ENCODE measurements around the gene SLC16A13.
"Not testable (repeated sequence)": the region's sequence is repeated elsewhere in the genome, so short reads cannot be mapped to it uniquely, and the experiment has no call there.

Gene SLC16A13

DNA sequence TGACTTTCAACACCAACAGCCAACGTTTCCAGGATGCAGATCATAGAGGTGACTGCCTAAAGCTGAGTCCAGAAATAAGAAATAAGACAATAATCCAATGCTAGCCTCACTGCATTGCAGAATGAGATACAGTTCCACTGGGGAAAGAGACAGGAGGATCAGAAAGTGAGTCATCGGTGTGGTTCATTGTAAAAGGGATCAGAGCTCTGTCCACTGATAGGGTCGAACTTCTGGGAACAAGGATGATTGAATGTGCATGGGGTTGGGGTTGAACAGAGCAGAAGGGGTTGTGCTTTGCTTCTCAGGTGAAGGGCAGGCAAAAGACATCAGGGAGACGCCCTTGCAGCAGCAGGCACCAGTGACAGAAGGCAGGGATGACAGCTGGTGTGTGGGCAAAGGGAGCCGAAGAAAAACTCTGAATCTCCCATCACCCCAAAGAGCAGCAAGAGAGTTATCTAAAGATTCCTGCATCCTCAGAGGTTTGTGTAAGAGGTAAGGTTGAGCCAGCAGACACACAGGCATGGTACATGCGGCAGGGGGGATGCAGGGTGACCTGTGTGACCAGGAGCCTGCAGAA lies 27.8 kb downstream of the SLC16A13 start:
- peak; percentile 42 for DNase-seq (ENCODE audit: low read depth)

DNA sequence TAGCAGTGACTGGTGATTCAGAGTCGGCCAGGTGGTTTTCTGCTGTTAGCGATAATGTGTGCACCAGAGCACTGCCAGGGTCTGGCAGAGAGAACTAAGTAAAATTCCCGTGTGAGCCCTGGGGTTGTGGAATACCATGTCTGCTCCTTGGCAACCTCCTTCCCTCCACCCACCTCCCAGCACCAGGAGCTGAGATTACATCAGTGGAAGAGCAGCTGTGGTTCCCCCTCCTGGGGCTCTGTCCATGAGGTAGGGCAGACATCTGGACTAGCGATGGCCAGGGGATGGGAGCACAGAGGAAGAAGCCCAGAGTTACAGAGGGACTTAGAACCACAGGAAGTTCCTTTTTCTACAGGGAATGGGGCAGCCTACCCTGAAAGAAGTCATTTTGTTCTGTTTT lies 28.4 kb downstream of the SLC16A13 start:
- no peak for DNase-seq (ENCODE audit: low read depth)

DNA sequence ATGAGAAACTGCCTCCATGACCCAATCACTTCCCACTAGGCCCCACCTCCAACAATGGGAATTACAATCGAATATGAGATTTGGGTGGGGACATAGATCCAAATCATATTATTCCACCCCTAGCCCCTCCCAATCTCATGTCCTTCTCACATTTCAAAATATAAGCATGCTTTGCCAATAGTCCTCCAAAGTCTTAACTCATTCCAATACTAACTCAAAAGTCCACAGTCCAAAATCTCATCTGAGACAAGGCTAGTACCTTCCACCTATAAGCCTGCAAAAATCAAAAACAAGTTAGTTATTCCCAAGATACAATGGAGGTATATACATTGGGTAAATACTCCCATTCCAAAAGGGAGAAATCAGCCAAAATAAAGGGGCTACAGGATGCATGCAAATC lies 31.4 kb downstream of the SLC16A13 start:
- no peak for DNase-seq (ENCODE audit: low read depth)

DNA sequence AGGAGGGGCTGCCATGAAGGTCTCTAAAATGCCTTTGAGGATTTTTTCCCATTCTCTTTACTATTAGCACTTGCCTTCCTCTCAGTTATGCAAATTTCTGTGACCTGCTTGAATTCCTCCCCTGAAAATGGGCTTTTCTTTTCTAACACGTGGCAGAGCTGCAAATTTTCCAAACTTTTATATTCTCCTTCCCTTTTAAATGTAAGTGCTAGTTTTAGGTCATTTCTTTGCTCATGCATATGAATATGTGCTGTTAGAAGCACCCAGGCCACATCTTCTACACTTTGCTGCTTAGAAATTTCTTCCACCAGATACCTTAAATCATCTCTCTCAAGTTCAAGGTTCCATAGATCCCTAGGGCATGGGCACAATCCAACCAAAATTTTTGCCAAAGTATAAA lies 32.5 kb downstream of the SLC16A13 start:
- DNase-seq (ENCODE audit: low read depth) = no peak

DNA sequence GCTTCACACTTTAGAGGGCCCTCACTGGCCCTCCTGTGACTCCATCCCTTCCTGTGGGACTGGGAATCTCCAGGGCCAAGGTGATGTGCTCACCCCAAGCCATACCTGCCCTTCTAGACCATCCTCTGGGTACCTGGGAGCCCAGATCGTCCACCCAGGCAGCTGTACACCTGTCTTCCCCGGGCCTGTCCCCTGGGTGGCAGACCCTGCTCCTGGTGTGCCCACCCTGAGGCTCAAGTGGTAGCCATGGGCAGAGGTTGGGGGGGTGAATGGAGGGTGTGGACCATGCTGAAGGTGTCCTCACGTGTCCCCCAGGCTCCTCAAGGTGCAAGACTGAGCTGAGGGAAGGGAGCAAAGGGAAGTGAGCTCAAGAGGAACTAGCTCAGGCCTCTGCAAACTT lies 34.9 kb downstream of the SLC16A13 start:
- DNase-seq (ENCODE audit: low read depth) = no peak

DNA sequence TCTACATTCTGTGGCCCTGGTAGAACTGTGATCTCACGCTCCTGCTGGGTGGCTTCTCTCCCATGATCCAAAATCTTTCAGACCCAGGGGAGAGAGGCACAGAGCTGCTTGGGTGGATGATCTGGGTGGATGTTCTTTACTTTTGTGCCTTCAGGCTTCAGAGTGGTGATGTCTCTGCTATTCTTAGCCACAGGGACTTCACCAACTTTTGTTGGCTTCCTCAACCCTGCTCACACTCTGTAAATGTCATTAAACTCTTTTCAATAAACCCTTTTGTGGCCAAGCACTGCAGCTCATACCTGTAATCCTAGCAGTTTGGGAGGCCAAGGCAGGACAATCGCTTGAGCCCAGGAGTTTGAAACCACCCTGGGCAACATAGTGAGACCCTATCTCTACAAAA lies 36.6 kb downstream of the SLC16A13 start:
- no peak for DNase-seq (ENCODE audit: low read depth)

DNA sequence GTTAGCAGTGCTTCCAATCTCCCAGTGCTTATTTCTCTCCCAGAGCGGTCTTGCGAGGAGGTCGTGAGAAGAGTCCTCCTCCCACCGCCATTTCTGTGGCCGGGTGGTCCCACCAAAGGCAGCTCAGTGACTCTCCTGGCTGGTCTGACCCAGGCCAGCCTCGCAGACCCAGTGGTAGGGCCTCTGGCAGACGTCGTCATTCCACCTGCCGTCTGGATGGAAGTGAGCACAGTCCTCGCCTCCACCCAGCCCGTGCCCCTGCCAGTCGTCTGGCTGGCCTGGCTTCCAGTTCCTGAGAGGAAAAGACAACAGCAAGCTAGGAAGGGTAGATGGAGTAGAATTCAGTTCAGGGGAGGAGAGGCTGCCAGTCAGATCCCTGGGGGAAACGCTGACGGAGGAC lies 39.1 kb downstream of the SLC16A13 start:
- DNase-seq (ENCODE audit: low read depth) = no peak

DNA sequence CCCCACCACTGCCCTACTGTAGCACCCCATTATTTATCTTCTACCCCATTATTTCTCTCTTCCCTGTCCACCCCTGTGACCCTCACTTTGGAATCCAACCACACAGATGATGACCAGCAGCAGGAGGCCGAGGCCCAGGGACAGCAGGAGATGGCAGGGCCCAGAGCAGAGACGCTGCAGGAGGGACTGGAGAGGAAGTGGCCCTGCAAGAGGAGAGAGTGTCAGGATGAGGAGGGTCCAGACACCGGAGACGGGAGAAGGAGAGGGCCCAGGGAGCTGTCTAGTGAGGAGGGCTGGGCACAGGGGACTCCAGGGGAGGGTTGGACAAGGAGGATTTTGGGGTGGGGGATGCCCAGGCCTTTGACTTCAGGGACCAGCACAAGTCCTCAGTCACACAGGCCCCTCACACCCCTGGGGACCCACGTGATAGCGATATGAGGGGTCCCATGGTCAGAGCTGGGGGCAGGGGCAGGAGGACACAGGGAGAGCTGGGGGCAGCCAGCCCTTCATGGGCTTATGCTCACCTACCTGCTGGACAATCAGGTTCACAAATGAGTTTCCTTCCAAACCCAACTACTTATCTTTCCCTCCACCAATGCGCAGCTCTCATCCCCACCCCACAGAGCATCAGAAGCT lies 42.2 kb downstream of the SLC16A13 start:
- DNase-seq (ENCODE audit: low read depth) = no peak

DNA sequence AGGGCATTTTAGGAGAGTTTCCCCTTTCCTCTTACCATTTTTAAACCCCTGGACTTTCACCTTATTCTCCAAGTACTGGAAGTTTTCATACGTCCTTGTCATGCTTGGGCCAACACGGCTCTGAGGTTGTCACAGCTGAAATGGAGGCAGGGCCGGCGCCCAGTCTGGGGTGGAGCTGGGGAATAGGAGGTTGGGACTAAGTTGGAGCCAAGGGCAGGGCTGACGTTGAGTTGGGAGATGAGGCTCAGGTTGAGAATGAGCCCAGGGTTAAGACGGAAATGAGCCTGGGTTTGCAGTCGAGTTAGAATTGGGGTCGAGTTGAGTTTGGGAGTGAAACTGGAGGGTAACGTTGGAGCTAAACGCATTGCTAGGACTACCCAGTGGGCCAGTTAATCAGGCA lies 42.9 kb downstream of the SLC16A13 start:
- DNase-seq (ENCODE audit: low read depth) = no peak

DNA sequence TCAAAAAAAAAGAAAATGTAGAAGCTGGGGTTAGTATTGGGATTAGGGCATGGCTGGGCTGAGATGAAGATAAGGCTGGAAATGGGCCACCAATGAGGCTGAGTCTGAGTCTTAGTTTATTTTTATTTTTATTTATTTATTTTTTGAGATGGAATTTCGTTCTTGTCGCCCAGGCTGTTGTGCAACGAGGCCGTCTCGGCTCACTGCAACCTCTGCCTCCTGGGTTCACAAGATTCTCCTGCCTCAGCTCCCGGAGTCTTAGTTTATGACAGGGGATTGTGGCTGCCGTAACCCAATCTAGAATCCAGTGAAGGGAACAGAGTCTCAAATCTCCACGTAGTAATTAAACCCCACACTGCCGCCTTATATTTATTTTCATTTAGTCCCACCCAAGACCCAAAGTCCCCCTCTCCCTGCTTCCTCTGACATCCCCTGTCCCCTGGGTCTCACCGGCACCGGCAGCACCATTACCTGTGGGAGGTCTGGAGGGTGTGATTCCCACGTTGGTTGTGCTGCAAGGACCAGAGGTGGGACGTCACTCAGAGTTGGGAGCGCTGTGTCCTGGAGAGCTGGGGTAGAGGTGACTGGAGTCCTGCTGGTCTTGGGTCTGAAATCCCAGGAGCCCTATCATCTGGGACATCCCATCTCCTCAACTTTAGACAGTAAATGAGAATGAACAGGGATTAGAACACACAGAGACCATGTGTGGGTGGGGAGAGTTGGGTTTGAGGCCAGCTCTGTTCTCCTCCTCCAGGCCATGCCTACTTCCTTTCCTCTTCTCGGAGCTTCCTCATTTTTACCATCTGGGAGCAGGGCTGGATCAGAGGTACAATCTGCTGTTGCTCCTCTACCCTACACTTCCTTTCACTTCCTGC lies 44.0 kb downstream of the SLC16A13 start, which contains the start of gene CLEC10A:
Gene CLEC10A, minus strand, starts transcription at position 671 of the 875 bp plus-strand sequence. CDS start 1,439 bp downstream, outside the sequence.
- no peak for DNase-seq (ENCODE audit: low read depth)

DNA sequence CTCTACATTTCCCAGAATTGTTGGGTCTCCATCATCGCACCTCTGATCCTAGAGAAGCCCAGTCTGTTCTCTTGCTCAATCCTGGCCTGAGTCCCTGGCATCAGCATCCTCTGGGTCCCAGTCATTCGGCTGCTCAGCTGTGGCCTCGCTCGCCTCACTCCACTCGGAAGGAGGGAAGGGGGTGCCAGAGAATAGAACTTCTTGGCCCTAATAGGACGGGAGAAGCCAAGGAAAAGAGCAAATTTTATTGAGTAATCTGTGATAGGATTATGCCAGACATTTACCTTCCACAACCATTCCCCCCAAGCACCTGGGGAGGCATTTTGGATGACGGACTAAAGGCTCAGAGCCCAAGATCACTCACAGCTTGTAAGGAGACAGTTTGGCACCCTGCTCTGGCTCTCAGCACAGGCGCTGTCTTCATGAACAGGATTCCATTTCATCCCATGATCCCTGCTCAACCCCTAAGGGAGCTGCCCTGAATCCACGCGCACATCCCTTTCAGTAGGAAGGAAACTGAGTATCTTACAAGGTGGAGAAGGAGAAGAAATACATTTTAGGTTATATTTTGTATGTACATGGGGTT lies 44.7 kb downstream of the SLC16A13 start:
- DNase-seq (ENCODE audit: low read depth) = no peak

DNA sequence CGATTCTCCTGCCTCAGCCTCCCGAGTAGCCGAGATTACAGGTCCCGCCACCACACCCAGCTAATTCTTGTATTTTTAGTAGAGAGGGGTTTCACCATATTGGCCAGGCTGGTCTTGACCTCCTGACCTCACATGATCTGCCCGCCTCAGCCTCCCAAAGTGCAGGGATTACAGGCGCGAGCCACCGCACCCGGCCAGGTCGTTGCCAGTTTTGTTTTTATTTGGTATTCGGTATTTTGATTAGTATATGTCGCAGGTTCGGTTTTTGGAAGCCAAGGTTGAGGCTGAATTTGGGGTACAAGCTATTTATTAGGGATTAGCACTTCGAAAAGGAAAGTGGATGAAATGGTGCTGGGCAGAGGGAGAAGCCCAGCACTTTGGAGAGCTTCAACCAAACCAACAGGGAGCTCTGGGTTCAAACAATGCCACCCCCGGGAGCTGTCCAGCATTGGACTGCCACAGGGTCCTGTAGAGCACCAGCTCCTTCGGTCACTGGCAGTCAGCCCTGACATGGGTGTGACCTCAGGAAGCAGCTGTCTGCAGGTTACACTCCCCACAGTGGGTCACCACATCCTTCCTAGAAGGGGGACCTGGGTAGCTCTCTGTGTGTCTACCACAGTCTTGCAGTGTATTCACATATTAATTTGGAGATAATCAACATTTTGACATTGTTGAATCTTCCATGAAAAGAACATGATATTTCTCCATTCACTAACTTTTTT lies 45.7 kb downstream of the SLC16A13 start:
- no peak for DNase-seq (ENCODE audit: low read depth)

DNA sequence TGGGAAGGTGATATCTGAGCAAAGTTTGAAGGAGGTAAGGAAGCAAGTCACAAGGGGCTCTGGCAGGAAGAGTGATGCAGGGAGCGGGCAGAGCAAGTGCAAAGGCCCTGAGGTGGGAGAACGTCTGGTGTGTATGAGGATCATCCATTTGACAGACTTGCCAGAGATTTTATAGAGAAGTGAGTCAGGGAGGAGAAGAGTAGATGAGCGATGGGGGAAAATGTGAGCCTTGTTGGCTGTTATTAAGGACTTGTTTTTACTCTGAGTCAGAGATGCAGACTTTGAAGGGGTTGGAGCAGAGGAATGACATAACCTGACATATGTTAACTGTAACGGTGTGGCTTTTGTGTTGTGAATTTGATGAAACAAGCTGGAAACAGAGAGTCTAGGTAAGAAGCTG lies 47.8 kb downstream of the SLC16A13 start:
- DNase-seq (ENCODE audit: low read depth) = peak; percentile 21

DNA sequence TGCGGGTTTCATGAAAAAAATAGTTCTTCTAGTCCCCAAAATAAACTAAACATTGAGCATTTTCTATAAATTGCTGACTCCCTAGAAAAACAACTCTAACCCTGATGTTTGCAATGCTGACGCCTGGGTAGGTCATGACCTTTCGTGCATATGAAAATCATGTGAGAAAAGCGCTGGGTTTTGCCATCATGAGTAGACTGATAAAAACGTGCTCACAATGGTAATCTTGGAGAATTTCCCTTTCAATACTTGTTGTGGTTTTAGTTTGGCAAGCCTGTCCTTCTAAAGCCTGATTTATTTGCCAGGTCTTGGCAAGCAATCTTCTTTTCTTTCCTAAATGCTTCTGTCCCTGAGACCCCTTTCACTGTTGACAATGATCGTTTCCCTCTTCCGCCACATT lies 48.3 kb downstream of the SLC16A13 start:
- DNase-seq (ENCODE audit: low read depth) = no peak

DNA sequence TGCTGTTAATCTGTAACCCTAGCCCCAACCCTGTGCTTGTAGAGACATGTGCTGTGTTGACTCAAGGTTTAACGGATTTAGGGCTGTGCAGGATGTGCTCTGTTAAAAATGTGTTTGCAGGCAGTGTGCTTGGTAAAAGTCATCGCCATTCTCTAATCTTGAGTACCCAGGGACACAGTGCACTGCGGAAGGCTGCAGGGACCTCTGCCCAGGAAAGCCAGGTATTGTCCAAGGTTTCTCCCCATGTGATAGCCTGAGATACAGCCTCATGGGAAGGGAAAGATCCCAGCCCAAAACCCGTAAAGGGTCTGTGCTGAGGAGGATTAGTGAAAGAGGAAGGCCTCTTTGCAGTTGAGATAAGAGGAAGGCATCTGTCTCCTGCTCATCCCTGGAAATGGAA lies 52.6 kb downstream of the SLC16A13 start:
- not testable (repeated sequence) for DNase-seq (ENCODE audit: low read depth)

DNA sequence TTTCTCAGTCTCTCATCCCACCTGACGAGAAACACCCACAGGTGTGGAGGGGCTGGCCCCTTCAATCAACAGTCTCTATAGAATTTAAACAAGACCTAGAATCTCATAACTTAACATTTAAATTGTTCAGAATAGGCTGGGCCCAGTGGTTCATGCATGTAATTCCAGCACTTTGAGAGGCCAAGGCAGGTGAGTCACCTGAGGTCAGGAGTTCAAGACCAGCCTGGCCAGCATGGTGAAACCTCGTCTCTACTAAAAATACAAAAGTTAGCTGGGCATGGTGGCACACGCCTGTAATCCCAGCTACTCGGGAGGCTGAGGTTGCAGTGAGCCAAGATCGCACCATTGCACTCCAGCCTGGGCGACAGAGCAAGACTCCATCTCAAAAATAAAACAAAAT lies 53.8 kb downstream of the SLC16A13 start:
- not testable (repeated sequence) for DNase-seq (ENCODE audit: low read depth)
